DND-41 (cell line): ENCODE results near the gene SSR1.
A peak's percentile ranks its signal among the peaks of the same experiment; 100 is the strongest.
"Not testable (repeated sequence)": the region's sequence is repeated elsewhere in the genome, so short reads cannot be mapped to it uniquely, and the experiment has no call there.

ENCODE experiments used
- ATAC-seq: fragments of 200-7000 bp; cut with Tn5 transposase; 3 replicates; pipeline ENCODE4 v1.9.1; 2021; ENCODE audit warnings: low read depth; ENCODE audit not compliant: insufficient read depth
- DNase-seq: peaks from one replicate; pipeline ENCODE4 v3.0.0-alpha.2; 2020
- H2AFZ ChIP-seq: 2 replicates; pipeline ENCODE4 v1.6.0; 2012; ENCODE audit warnings: low read depth, low read length
- H3K27ac ChIP-seq: 2 replicates; pipeline ENCODE4 v1.5.1; 2012; ENCODE audit warnings: low read length, inconsistent platforms
- H3K27me3 ChIP-seq: fragments of 200-600 bp; sonication (generic); 2 replicates; pipeline ENCODE4 v1.6.0; 2012; ENCODE audit warnings: low read length, mild to moderate bottlenecking, inconsistent platforms; ENCODE audit not compliant: insufficient read depth, poor library complexity
- H3K36me3 ChIP-seq: 2 replicates; pipeline ENCODE4 v1.5.1; 2012; ENCODE audit warnings: low read length, inconsistent platforms; ENCODE audit not compliant: insufficient read depth
- H3K4me1 ChIP-seq: 2 replicates; pipeline ENCODE4 v1.5.1; 2012; ENCODE audit warnings: mild to moderate bottlenecking, low read length; ENCODE audit not compliant: insufficient read depth
- H3K4me2 ChIP-seq: 2 replicates; pipeline ENCODE4 v1.6.0; 2012; ENCODE audit warnings: mild to moderate bottlenecking, moderate library complexity, low read length, inconsistent platforms; ENCODE audit not compliant: insufficient read depth
- H3K4me3 ChIP-seq, 2 experiments: fragments of 200-600 bp in 1 of 2; shearing (Covaris generic) in 1 of 2; 2 replicates each; pipeline ENCODE4 v1.5.1; 2012 to 2016; ENCODE audit warnings: inconsistent platforms in 2 of 2, low read length in 2 of 2, mild to moderate bottlenecking in 2 of 2, low read depth in 1 of 2, moderate library complexity in 1 of 2
- H3K79me2 ChIP-seq: 2 replicates; pipeline ENCODE4 v1.6.0; 2012; ENCODE audit warnings: low read length, inconsistent platforms; ENCODE audit not compliant: insufficient read depth
- H3K9ac ChIP-seq: 2 replicates; pipeline ENCODE4 v1.6.0; 2012; ENCODE audit warnings: low read depth, mild to moderate bottlenecking, inconsistent platforms, low read length, moderate library complexity
- H3K9me3 ChIP-seq: 2 replicates; pipeline ENCODE4 v1.5.1; 2012; ENCODE audit warnings: low read length, moderate library complexity, mild to moderate bottlenecking, inconsistent platforms; ENCODE audit not compliant: insufficient read depth, severe bottlenecking
- H4K20me1 ChIP-seq: 2 replicates; pipeline ENCODE4 v1.6.0; 2012; ENCODE audit warnings: low read length; ENCODE audit not compliant: insufficient read depth
- CTCF ChIP-seq: IDR thresholded peaks from 2 replicates; pipeline ENCODE4 v1.5.1; 2012; ENCODE audit warnings: borderline replicate concordance, low read length, moderate library complexity, mild to moderate bottlenecking; ENCODE audit not compliant: poor library complexity, severe bottlenecking; ENCODE audit errors: extremely low read depth
- EZH2 ChIP-seq: IDR thresholded peaks from 3 replicates; pipeline ENCODE4 v1.6.1; 2012; ENCODE audit warnings: borderline replicate concordance, low read depth, mild to moderate bottlenecking, moderate library complexity, low read length, inconsistent platforms; ENCODE audit not compliant: severe bottlenecking

Gene SSR1

GRCh38 chr6:7339007-7339732, 26.2 kb upstream of the SSR1 start:
- not testable (repeated sequence) for H3K4me2 ChIP-seq, H3K27ac ChIP-seq, H3K4me3 ChIP-seq, H3K9ac ChIP-seq, H3K79me2 ChIP-seq, H3K9me3 ChIP-seq, H3K36me3 ChIP-seq, H2AFZ ChIP-seq, H3K4me1 ChIP-seq, H3K27me3 ChIP-seq, H4K20me1 ChIP-seq
- DNase-seq (peak; percentile 10), ATAC-seq (peak; percentile 54; the same call in 1 of the 3 replicates)
- peak; percentile 35 for TF ChIP-seq CTCF

- Histone ChIP-seq H4K20me1 (no peaks in the 10 kb centered on the region), H3K79me2 (no peaks in the 10 kb centered on the region), H3K9me3 (no peaks in the 10 kb centered on the region), H3K4me1 (no peaks in the 10 kb centered on the region), H2AFZ (no peak overlapping the region), H3K9ac (no peak overlapping the region), H3K4me2 (no peak overlapping the region), H3K4me3 (no peak overlapping the region), H3K27ac (no peak overlapping the region), H3K27me3 (no peaks in the 10 kb centered on the region), H3K36me3 (no peaks in the 10 kb centered on the region)
- DNase-seq (no peak), ATAC-seq (no peak)
- no peak for TF ChIP-seq CTCF
- no peak for TF ChIP-seq EZH2
These were observed 25.0 kb upstream of the SSR1 start for GRCh38 chr6:7338031-7338430.

- H4K20me1 ChIP-seq = no peaks in the 10 kb centered on the region
- TF ChIP-seq EZH2 (no peak), CTCF (no peak)
- no peak for DNase-seq
- no peak overlapping the region for H2AFZ ChIP-seq
- H3K4me1 ChIP-seq = no peaks in the 10 kb centered on the region
- H3K4me2 ChIP-seq = no peak overlapping the region
- no peaks in the 10 kb centered on the region for H3K27me3 ChIP-seq
- no peak overlapping the region for H3K9ac ChIP-seq
- no peaks in the 10 kb centered on the region for H3K9me3 ChIP-seq
- no peaks in the 10 kb centered on the region for H3K36me3 ChIP-seq
- H3K4me3 ChIP-seq = no peak overlapping the region
- no peak for ATAC-seq
- no peaks in the 10 kb centered on the region for H3K79me2 ChIP-seq
- no peak overlapping the region for H3K27ac ChIP-seq
These were observed 22.5 kb upstream of the SSR1 start for GRCh38 chr6:7335519-7335918.
